SIG-M5 (cell line): ENCODE results near the gene SIGMAR1.
"Not testable (repeated sequence)": the region's sequence is repeated elsewhere in the genome, so short reads cannot be mapped to it uniquely, and the experiment has no call there.

Source experiments
- DNase-seq: peaks from one replicate; lab custom pipeline; 2025; lab: John Stamatoyannopoulos, UW

SIGMAR1 gene

DNA sequence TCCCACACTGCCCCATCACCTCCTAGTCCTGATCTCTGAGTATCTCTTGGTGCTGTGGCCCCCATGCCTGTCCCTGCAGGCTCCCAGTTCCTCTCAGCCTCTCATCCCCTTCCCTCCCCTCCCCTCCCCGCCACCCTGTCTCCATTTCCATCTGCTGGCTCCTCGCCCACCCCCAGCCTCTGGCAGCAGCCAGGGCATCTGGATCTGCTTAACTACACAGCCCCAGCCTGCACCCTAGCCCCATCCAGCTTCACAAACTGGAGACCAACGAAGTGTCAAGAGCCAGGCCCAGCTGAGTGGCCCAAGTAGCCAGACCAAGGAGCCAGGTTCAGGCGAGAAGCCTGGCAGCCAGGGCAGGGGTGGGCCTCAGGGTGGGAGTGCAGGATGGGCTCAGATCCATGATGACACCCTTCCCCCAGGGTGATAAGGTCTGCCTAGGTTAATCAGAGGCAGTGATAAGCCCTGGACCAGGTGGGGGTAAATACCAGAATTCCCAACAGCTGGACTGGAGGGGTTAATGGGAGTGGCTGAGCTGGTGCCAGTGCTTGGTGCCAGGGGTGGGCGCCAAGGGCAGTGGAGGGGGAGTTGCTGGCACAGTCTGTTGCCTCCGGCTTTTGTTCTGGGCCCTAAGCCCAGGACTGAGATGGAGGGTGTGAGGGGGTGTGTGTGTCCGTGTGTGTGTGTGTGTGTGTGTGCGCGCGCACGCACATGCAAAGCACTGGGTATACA, 16.9 kb upstream of the SIGMAR1 start:
- no peak for DNase-seq

DNA sequence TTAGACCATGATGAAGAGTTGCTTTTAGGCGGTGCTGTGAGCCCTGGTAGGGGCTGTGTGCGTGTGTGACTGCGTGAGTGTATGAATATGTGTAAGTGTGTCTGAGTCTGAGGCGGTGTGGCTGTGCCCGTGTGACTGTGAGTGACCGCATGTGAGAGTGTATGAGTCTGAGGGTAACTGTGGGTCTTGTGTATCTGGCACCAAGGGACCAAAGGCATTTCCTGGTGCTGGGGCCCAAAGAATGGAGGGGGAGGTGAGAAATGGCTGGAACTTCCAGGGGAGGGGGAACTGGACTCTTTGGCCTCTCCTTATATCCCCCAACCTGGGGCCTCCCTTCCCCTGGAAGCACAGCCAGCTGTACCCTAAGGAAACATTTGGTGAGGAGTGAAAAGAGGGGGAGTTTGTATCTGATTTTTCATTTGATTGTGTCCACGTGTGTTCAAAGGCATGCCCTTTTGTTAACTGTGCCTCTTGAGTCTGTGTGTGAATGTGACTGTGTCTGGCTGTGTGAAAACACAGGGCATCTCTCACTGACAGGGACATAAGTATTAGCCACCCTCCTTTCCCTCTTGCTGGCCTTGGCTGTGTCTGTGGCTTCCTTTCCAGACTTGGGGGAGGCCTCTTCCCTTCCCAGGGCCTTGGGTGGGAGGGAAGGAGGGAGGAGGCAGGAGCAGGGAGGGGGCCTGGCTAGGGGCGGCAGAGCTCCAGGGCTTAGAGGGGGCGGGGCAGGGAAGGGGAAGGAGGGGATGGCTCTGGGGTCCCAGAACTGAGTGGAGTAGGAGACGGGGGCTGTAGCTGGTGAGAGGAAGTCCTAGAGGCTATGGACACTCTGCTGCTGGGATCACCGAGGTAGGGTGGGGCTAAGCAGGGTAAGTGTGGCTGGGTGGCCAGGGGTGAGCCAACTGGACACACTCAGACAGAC, 15.8 kb upstream of the SIGMAR1 start:
- no peak for DNase-seq

DNA sequence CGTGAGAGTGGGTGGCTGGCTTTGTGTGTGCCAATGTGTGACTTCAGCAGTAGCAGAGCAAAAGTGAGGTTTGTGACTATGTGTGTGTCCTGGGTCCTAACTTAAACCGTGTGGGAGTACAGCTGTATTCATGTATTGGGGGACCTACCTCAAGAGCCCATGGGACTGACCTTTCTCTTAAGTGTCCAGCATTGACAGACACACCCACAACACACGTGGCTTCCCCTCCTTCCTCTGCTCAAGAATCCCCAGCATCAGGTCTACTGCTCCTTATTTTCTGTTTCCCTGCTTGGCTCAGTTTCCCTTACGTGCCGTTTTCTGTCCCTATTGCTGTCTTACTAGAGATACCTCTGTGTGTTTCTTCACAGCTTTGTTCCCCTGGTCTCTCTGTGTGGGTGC, 15.0 kb upstream of the SIGMAR1 start:
- no peak for DNase-seq

DNA sequence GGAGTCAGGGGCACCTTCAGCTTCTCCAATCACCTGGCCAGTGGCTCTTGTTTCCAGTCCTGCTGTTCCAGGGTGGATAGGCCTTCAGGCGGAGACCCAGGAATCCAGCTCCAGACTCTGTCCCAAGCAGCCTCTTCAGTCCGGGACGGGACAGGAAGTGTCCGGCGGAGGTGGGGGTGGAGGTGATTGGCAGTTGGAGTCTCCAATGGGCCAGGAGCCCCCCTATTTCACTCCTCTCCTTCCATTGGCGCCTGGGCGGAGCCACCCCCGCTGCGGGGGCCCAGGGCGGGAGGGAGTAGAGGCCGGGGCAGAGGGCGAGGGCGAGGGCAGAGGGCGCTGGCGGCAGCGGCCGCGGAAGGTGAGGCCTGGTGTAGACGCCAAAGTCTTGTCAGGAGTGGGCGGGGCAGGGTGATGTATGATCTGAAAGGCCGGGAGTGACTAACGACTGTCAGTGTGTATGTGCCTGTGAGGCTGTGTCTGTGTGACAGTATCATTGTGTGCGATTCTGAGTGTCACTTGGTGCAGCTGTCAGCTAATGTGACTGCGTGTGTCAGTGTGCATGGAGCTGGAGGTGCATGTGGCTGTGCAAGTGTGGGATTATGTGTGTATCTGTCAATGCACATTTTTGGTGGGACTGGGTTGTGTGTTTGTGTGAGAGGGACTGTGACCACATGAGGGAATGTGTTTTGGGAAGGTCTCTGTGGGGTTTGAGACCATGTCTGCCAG, 14.5 kb upstream of the SIGMAR1 start, which contains the start of gene IL11RA:
Gene IL11RA (plus strand): TSS at position 310 of the 726 bp plus-strand sequence. CDS start 3,033 bp downstream, outside the sequence.
- DNase-seq, result no peak

DNA sequence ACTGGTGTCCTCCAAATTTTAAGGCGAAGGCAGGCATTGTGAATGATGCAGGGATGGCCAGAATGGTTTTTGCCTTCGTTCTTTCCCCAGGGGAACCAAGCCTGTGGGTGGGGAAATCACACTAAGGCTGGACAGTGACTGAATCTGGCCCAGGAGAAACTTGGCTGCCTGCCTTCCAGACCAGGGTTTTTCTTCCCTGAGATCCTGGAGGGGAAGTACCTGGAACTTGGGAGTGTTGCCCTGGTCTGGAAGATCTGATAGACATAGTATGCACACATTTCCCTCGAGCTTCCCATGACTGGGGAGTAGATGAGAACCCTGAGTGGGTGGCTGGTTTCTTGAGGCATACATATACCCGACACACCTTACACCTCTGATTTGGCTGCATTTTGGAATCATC, 13.7 kb upstream of the SIGMAR1 start:
- no peak for DNase-seq

DNA sequence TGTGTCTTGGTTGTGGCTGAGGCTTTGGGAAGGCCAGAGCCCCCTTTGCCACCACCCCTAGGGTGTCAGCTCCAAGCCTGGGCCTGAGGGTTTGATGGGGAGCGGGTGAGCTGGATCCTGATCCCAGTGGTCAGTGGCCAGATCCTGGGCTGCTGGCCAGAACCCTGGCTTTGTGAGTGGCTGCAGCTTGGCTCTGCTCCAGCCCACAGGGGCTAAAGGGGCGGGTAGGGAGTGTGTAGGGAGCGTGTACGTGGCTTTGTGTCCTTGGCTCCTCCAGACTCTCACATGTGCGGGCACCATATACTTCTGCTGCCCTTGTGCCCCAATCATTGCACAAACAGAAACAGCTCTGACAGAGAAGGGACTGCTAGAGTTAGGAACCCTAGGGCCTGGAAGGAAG, 13.2 kb upstream of the SIGMAR1 start:
- DNase-seq, result no peak

DNA sequence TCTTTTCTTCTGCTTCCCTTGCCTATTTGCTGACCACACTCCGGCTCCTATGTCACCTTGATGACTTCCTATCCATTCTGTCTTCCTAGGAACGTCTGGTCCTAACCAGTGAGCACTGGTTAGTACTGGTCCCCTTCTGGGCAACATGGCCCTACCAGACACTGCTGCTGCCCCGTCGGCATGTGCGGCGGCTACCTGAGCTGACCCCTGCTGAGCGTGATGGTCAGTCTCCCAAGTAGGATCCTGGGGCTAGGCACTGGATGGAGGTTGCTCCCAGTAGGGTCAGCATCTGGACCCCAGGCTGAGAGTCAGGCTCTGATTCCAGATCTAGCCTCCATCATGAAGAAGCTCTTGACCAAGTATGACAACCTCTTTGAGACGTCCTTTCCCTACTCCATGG, 11.1 kb upstream of the SIGMAR1 start:
- DNase-seq, result no peak

DNA sequence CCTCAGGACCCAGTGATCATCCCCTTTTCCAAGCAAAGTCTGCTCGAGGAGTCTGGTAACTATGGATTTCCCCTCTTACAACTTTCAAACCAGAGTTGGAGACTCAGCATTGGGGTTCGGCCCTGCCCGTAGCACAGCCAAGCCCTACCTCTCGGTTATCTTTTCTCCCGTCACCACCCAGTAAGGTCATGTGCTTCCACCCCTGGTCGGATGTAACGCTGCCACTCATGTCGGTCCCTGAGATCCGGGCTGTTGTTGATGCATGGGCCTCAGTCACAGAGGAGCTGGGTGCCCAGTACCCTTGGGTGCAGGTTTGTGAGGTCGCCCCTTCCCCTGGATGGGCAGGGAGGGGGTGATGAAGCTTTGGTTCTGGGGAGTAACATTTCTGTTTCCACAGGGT, 10.1 kb upstream of the SIGMAR1 start:
- DNase-seq, result no peak

DNA sequence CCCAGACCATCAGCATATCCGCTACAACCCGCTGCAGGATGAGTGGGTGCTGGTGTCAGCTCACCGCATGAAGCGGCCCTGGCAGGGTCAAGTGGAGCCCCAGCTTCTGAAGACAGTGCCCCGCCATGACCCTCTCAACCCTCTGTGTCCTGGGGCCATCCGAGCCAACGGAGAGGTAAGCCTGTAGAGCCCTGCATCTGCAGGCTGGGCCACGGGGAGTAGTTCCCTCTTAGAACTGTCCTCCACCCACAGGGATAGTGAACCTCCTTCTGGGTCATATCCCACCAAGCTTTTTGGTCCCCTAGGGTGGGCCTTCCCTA, 9.5 kb upstream of the SIGMAR1 start:
- no peak for DNase-seq

DNA sequence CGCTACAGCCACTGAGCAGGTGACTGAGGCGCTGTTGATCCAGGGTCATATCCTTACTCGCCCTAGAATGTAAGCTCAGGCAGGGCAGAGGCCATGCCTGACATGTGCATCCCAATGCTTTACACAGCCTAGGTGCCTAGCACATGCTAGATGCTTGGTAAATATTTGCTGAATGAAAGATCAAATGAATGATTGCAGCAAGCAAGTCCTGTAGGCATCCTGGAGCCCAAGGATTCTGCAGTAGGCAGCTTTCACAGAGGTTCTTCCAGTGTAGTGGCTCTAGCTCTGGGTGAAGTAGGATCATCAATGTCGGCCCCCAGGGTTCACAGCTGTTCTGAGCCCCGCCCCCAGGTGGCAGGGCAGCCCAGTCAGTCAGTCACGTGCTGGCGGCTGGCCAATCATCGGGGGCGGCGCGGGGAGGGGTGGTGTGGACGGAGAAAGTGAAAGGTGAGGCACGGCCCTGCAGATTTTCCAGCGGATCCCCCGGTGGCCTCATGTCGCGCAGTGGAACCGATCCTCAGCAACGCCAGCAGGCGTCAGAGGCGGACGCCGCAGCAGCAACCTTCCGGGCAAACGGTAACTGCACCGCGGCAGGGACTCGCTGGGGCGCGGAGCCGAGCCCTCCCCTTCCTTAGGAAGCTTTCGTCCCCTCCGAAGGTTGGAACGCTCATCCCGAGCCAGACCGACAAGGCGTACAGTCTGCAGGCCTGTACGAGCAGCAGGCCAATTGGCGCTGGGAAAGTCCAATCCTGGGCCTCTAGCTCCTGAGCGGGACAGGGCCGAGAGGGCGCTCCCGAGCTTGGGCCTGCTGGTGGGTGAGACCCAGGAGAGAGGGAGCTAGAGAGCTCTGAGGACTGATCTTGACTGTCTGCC, 8.9 kb upstream of the SIGMAR1 start, which contains the start of gene GALT:
Gene GALT (plus strand): TSS at position 465 of the 873 bp plus-strand sequence. CDS start 30 bp downstream, at position 495.
- DNase-seq, result no peak

DNA sequence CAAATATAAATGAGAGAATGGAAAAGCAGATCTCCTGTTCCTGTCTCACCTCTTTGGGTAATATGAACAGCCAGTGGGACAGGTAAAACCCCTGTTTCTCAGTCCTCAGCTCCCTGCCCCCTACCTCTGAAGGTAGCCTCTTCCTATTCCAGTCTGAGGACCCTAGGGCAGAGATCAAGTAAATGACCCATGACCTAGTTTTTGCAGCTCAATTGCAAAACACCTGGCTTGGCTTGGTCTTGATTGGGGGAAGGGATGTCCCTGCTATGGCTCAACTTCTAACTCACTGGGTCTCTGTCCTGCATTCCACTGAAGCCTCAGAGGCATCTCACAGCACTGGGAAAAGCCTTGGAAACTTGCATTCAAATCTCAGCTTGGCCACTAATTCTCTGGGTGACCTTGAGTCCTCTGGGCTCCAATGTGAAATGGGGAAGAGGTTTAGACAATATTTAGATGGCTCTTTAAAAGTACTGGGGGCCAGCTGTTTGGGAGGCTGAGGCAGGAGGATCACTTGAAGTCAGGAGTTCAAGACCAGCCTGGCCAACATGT, 7.3 kb upstream of the SIGMAR1 start:
- no peak for DNase-seq

DNA sequence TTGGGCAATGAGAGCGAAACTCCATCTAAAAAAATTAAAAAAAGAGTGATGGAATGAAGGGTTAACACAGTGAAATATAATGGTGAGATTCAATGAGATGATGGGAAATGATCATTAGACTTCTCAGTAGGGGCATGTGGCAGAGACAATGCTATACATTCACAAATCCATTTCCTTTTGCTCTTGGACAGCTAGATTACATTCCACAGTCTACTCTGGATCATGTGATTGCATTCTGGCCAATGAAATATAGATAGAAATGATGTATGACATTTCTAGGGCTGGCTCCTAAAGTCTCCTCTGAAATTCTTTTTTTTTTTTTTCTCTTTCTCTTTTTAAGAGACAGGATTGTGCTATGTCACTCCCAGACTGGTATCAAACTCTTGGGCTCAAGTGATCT, 5.1 kb upstream of the SIGMAR1 start:
- no peak for DNase-seq

DNA sequence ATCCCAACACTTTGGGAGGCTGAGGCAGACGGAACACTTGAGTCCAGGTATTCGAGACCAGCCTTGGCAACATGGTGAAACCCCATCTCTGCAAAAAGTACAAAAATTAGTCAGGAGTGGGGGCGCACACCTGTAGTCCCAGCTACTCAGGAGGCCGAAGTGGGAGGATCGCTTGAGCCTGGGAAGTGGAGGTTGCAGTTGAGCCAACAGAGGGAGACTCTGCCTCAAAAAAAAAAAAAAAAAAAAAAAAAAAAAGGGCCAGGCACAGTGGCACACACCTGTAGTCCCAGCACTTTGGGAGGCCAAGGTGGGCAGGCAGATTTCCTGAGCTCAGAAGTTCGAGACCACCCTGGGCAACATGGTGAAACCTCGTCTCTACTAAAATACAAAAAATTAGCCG, 1.7 kb upstream of the SIGMAR1 start:
- not testable (repeated sequence) for DNase-seq

DNA sequence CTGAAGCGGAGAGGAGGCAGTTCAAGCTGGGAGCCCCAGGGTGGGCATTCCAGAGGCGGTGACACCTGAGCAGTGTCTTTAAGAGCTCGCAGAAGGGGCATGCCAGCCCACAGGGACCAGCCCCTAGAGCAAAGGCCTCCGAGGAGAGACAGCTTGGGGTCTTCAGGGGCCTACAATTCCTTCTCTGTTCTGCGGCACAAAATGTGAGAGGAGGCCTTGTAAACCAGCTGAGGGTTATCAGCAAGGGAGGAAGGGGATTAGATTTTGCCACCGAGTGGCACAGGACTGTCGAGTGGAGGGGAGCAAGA, 505 bp upstream of the SIGMAR1 start:
- DNase-seq, result no peak

DNA sequence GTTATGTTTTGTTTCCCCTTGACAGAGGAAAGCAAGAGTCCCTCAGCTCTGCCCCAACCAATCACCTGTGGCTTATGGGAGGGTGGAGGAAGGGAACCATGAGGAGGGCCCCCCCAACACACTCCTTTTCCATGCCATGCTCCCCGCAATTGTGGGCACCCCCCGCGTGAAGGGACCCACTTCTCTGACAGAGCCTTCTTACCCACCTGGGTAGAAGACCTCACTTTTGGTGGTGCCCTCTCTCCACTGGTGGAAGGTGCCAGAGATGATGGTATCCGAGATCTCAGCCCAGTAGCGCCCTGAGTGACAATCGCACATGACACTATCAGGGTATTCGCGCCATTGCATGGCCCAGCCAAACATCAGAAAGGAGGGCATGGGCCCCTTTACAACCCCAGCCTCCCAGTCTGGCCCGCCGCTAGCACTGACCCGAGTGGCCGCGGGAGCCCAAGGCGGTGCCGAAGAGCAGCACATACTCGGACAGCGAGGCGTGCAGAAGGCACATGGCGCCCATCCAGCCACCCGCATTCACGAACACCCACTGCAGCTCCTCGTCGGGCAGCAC, 714 bp downstream of the SIGMAR1 start:
- no peak for DNase-seq

DNA sequence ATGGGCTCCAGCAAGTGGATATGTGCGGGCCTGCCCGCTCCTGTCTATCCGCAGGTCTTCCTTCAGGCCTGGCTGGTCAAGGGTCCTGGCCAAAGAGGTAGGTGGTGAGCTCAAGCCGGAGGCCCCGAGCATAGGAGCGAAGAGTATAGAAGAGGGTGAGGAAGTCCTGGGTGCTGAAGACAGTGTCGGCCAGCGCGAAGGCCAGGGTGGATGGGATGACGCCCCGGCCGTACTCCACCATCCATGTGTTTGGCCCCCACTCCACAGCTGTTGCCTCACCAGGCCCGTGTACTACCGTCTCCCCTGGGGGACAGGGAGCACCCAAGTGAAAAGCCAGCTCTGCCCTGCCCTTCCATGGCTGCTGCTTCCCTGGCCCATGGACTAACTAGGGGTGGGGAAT, 2.0 kb downstream of the SIGMAR1 start:
- no peak for DNase-seq

DNA sequence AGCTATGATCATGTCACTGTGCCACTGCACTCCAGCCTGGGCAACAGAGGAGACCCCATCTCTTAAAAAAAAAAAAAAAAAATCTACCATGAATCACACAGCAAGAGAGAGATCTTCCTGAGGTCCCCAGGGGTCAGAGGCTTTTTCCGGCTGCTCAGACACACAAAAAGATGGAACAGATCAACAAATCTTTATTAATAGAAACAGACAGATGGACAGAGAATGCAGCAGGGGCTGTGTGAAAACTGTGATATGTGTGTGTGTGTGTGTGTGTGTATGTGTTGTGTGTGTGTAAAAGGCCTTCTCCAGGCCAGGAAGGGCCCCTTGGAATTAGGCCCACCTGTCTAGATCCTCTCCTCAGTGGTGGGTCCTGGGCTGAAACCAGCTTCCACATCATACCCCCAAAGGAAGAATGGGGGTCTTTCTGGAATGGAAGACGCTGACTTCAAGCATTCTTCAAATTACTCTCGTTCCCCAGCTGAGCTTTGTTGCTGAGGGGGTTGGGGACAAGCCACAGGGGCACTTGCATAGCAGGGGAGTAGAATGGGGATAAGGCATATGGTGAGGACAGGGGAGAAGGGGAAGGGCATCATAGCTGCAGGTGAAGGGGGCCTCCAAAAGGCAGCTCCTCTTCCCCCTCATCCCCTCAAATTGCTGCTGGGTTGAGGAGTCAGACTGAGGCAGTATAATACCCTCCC, 2.9 kb downstream of the SIGMAR1 start:
- DNase-seq, result no peak

DNA sequence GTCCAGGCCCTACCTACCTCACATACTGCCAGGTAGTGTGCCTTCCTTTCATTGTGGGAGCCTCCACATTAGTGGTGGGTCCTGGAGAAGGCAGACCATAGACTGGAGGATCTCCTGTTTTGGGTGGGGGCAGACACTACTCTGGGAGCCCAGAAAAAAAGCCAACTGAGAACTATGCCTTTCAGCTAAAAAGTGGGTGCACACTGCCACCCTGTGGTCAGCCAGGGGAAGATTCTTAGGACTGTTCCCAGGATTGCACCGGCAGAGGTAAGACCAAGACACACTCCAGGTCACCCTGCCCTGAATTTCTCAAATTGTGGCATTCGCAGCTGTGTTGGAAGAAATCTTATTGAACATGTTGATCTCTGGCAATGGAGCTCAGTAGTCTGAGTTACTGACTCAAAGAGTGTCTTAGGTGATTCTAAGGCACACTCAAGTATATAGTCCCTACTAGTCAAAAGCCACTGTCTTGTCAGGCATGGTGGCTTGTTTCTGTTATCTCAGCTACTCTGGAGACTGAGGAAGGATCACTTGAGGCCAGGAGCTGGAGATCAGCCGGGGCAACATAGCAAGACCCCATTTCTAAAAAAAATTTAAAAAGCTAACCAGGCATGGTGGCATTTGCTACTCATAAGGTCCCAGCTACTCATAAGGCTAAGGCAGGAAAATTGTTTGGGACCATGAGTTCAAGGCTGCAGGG, 3.6 kb downstream of the SIGMAR1 start:
- no peak for DNase-seq

DNA sequence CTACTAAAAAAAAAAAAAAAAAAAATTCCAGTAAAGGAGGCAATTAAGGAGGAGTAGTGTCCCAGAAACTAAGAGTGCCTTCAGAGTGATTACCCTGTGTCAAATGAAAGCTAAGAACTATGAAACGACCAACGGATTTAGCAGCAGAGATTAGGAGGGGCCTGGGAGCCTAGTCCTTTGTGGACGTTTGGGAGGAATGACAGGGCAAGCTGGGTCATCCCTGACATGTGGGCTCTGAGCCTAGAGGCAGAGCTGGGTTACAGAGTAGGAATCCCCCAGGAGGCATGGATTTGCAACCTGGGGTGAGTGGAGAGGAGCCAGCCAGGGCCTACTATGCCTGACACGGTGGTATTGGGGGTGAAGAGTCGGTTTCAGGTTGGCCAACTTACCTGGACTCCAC, 4.4 kb downstream of the SIGMAR1 start:
- DNase-seq, result no peak
